B cell (primary cell): ENCODE results near the gene DCPS. TPM values are rescaled to one million over a fixed set of nuclear protein-coding genes. Genes with fewer than 3 reads are reported as not detected.

ENCODE experiments used
- ATAC-seq: fragments of 200-7000 bp; cut with Tn5 transposase; one replicate; pipeline ENCODE4 v1.10.0; 2021; ENCODE audit warnings: low read depth, mild to moderate bottlenecking, moderate number of reproducible peaks, moderate library complexity
- CTCF ChIA-PET: fragments of 350-600 bp; sonication (Branson Sonifier 250); formaldehyde crosslinking; loops from one replicate; lab custom pipeline; 2021; ENCODE audit warnings: antibody characterized with exemption, inconsistent platforms; lab: Charles Lee
- POLR2A ChIA-PET: fragments of 350-600 bp; sonication (Branson Sonifier 250); formaldehyde crosslinking; loops from one replicate; lab custom pipeline; 2021; ENCODE audit warnings: antibody characterized with exemption; lab: Charles Lee
- DNase-seq: peaks from one replicate; pipeline ENCODE4 v3.0.0; 2013
- H2AFZ ChIP-seq: 2 replicates; pipeline ENCODE4 v1.6.1; 2012; ENCODE audit warnings: mild to moderate bottlenecking, low read depth, low read length; ENCODE audit not compliant: insufficient read depth, poor library complexity, severe bottlenecking
- H3K27ac ChIP-seq, 2 donors: 1 replicate in 1 of 2; 2 replicates in 1 of 2; pipeline ENCODE4 v1.5.1; 2012 to 2013; ENCODE audit warnings: low read length in 2 of 2, mild to moderate bottlenecking in 2 of 2, moderate library complexity in 1 of 2
- H3K27me3 ChIP-seq, 4 experiments: fragments of 200-600 bp in 1 of 4; sonication (generic) in 1 of 4; replicated peaks in 1 of 4; 1 replicate in 2 of 4; 2 replicates in 2 of 4; pipeline versions ENCODE4 v1.6.1 to v1.7.0; 2013 to 2016; ENCODE audit warnings: low read length in 3 of 4, mild to moderate bottlenecking in 2 of 4, mixed read lengths in 1 of 4, moderate library complexity in 1 of 4; ENCODE audit not compliant: insufficient read depth in 4 of 4, control insufficient read depth in 3 of 4; ENCODE audit errors: control extremely low read depth in 1 of 4
- H3K36me3 ChIP-seq, 2 experiments: replicated peaks in 1 of 2; 1 replicate in 1 of 2; 2 replicates in 1 of 2; pipeline versions ENCODE4 v1.6.1 to v1.7.1; 2013; ENCODE audit warnings: low read length in 1 of 2; ENCODE audit not compliant: insufficient read depth in 2 of 2, control insufficient read depth in 1 of 2; ENCODE audit errors: control extremely low read depth in 1 of 2, extremely low read depth in 1 of 2
- H3K4me1 ChIP-seq, 2 donors: fragments of 200-600 bp in 1 of 2; sonication (generic) in 1 of 2; 1 replicate in 1 of 2; 2 replicates in 1 of 2; pipeline versions ENCODE4 v1.5.1 to v1.6.1; 2013 to 2017; ENCODE audit warnings: low read length in 2 of 2; ENCODE audit not compliant: control insufficient read depth in 2 of 2, insufficient read depth in 2 of 2
- H3K4me2 ChIP-seq: replicated peaks from 2 replicates; pipeline ENCODE3; 2012; ENCODE audit warnings: mild to moderate bottlenecking, low read depth, low read length; ENCODE audit not compliant: poor library complexity, severe bottlenecking
- H3K4me3 ChIP-seq, 5 experiments: fragments of 200-600 bp in 1 of 5; sonication (generic) in 1 of 5; 1 replicate in 3 of 5; 2 replicates in 2 of 5; pipeline versions ENCODE4 v1.5.1 to v1.7.0; 2011 to 2016; ENCODE audit warnings: low read length in 4 of 5, mild to moderate bottlenecking in 4 of 5, low read depth in 2 of 5, control low read depth in 1 of 5, moderate library complexity in 1 of 5; ENCODE audit not compliant: insufficient read depth in 1 of 5; ENCODE audit errors: control extremely low read depth in 1 of 5, extremely low read depth in 1 of 5
- H3K79me2 ChIP-seq: fragments of 200-600 bp; sonication (generic); one replicate; pipeline ENCODE4 v1.6.0; 2016; ENCODE audit warnings: low read length; ENCODE audit not compliant: control insufficient read depth, insufficient read depth
- H3K9ac ChIP-seq: fragments of 200-600 bp; sonication (generic); 2 replicates; pipeline ENCODE4 v1.6.1; 2017; ENCODE audit warnings: mild to moderate bottlenecking, low read length, moderate library complexity
- H3K9me3 ChIP-seq, 3 donors: one replicate each; pipeline versions ENCODE4 v1.6.1 to v1.7.1; 2013; ENCODE audit warnings: low read length in 2 of 3; ENCODE audit not compliant: control insufficient read depth in 2 of 3, insufficient read depth in 1 of 3; ENCODE audit errors: control extremely low read depth in 1 of 3
- H4K20me1 ChIP-seq: 2 replicates; pipeline ENCODE4 v1.6.0; 2012; ENCODE audit warnings: mild to moderate bottlenecking, low read length; ENCODE audit not compliant: insufficient read depth, control insufficient read depth, poor library complexity, severe bottlenecking
- H3K27ac Mint-ChIP-seq: one replicate; pipeline ENCODE4 v1.8.0; 2021; ENCODE audit warnings: mixed read lengths
- H3K27me3 Mint-ChIP-seq: one replicate; pipeline ENCODE4 v1.8.0; 2021; ENCODE audit warnings: mixed read lengths
- H3K4me1 Mint-ChIP-seq: one replicate; pipeline ENCODE4 v1.8.0; 2021; ENCODE audit warnings: mixed read lengths
- H3K4me3 Mint-ChIP-seq: one replicate; pipeline ENCODE4 v1.8.0; 2021; ENCODE audit warnings: mixed read lengths
- H3K9me3 Mint-ChIP-seq: one replicate; pipeline ENCODE4 v1.8.0; 2022; ENCODE audit warnings: mixed read lengths; ENCODE audit not compliant: insufficient read depth
- EZH2 ChIP-seq: IDR thresholded peaks from 2 replicates; pipeline ENCODE4 v1.6.1; 2012; ENCODE audit warnings: borderline replicate concordance, low read depth, mild to moderate bottlenecking, moderate library complexity, low read length; ENCODE audit not compliant: insufficient read depth, poor library complexity, severe bottlenecking
- WGBS: methylation state at CpG from one replicate; pipeline ENCODE4 v1.1.5; 2013; ENCODE audit warnings: missing lambda C conversion rate; ENCODE audit not compliant: insufficient coverage; 5-methylcytosine and 5-hydroxymethylcytosine counted together
- intact Hi-C: fragments of 100-400 bp; cut with micrococcal nuclease; formaldehyde crosslinking; loops from one replicate; pipeline ENCODE4 v1.10.0; 2022
- polyA plus RNA-seq: library from polyadenylated mRNA; depleted of rRNA; stranded (reverse); fragments of >200 nt; gene quantifications from 2 replicates; pipeline ENCODE4 v1.2.3, GENCODE V29; 2012
- total RNA-seq, 2 donors: library from RNA; stranded (reverse); fragments of 120-200 nt in 1 of 2; gene quantifications; 1 replicate in 1 of 2; 2 replicates in 1 of 2; pipeline versions ENCODE4 v1.2.3 to v1.2.4, GENCODE V29; 2013 to 2022
- TF ChIP-seq, protein P1 (sequence below): fragments of 200-600 bp; IDR thresholded peaks from one replicate; pipeline ENCODE4 v1.8.0; 2022; ENCODE audit warnings: antibody characterized with exemption, mild to moderate bottlenecking

DCPS gene
- total and polyA plus RNA-seq, 2 donors (not counting 1 experiment from before 2014, with no cell fraction given): 21.7 to 37.1 TPM

DNA sequence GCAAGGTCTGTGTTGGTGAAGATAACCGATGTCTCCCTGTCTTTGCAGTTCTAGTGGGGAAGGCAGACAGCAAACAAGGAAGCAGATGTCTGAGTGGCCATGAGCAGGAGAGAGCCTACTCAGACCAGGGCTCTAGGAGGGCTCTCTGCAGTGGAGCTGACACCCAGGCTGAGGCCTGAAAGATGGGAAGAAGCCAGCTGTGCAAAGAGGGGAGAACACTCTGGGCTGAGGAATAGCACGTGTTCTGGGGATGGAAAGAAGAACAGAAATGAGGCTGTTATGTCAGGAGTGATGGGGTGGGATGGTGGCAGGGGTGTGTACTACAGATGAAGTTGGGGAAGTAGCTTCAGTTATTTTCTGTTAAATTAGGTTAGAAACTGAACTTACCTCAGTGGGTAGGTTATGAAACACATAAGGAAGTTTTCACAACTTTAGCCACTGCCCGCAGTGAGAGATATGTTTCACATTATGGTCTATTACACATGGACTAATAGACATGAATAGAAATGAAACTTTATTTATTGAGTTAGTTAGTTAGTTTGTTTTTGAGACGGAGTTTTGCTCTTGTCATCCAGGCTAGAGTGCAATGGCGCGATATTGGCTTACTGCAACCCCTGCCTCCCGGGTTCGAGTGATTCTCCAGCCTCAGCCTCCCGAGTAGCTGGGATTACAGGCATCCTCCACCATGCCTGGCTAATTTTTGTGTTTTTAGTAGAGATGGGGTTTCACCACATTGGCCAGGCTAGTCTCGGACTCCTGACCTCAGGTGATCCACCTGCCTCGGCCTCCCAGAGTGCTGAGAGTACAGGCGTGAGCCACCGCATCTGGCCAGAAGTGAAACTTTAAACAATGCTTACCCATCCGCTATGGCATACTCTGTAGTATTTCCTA, 7.8 kb downstream of the DCPS start:
- Histone ChIP-seq H3K27me3 (no peaks in the 10 kb centered on the region), H3K27ac (no peak overlapping the region), H3K9me3 (no peaks in the 10 kb centered on the region), H3K4me2 (no peak overlapping the region), H3K4me1 (peaks cover 0 to 11% of the 10 kb centered on the region in 2 donors), H2AFZ (no peak overlapping the region), H3K4me3 (no peak overlapping the region), H3K9ac (no peak overlapping the region), H3K36me3 (peaks cover 2 to 49% of the 10 kb centered on the region in 2 experiments), H3K79me2 (peaks cover 37% of the 10 kb centered on the region), H4K20me1 (peaks cover 13% of the 10 kb centered on the region)
- peaks cover 25% of the 10 kb centered on the region for H3K4me1 Mint-ChIP-seq
- H3K9me3 Mint-ChIP-seq: no peaks in the 10 kb centered on the region
- TF ChIP-seq, protein P1, sequence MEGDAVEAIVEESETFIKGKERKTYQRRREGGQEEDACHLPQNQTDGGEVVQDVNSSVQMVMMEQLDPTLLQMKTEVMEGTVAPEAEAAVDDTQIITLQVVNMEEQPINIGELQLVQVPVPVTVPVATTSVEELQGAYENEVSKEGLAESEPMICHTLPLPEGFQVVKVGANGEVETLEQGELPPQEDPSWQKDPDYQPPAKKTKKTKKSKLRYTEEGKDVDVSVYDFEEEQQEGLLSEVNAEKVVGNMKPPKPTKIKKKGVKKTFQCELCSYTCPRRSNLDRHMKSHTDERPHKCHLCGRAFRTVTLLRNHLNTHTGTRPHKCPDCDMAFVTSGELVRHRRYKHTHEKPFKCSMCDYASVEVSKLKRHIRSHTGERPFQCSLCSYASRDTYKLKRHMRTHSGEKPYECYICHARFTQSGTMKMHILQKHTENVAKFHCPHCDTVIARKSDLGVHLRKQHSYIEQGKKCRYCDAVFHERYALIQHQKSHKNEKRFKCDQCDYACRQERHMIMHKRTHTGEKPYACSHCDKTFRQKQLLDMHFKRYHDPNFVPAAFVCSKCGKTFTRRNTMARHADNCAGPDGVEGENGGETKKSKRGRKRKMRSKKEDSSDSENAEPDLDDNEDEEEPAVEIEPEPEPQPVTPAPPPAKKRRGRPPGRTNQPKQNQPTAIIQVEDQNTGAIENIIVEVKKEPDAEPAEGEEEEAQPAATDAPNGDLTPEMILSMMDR: no peak
- TF ChIP-seq EZH2: no peak
- no peak for DNase-seq
- WGBS: 87% methylated on average over 11 of the region's 14 CpGs
- no peak for ATAC-seq
- CTCF ChIA-PET: interaction anchor here (1.0 to 4.8 kb wide), 9 partner anchors 7 to 1034 kb away, joined by 3 to 55 read pairs (median 5); partner anchors contain the start of gene ST3GAL4
- POLR2A ChIA-PET: no interaction called here
- no peak overlapping the region for H3K27ac Mint-ChIP-seq
- intact Hi-C loops: no loop called here
- no peak overlapping the region for H3K4me3 Mint-ChIP-seq
- no peaks in the 10 kb centered on the region for H3K27me3 Mint-ChIP-seq

DNA sequence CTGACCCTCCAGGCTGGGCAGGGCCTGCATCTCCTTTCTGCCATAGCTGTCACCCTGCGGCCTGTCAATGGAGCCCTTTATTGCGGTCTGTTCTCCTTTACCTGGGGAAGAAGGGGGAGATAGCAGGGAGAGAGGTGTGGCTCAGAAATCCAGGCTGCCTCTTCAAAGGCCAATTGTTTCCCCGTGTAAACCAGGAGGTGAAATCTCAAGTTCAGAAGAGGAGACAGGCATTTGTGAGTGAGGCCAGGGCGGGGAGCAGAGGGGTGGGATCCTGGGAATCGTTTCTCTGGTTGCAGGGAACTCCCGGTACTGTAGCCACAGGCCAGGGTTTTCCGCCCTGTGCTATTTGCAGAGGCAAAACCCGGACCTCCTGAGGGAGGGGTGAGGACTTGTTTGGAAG, 9.1 kb downstream of the DCPS start:
- H2AFZ ChIP-seq: no peak overlapping the region
- no peaks in the 10 kb centered on the region for H3K9me3 ChIP-seq
- Mint-ChIP-seq H3K27me3 (no peaks in the 10 kb centered on the region), H3K4me3 (no peak overlapping the region), H3K9me3 (no peaks in the 10 kb centered on the region), H3K27ac (no peak overlapping the region), H3K4me1 (peaks cover 28% of the 10 kb centered on the region)
- peaks cover 22% of the 10 kb centered on the region for H4K20me1 ChIP-seq
- ATAC-seq (no peak), DNase-seq (no peak)
- H3K27ac ChIP-seq: no peak overlapping the region
- H3K9ac ChIP-seq: no peak overlapping the region
- H3K36me3 ChIP-seq: peaks cover 2 to 51% of the 10 kb centered on the region in 2 experiments
- CTCF ChIA-PET: interaction anchor here (0.6 to 4.8 kb wide), 3 partner anchors 13 to 167 kb away, joined by 3 to 55 read pairs (median 24); no protein-coding TSS in a partner anchor
- H3K4me3 ChIP-seq: no peak overlapping the region
- 99% methylated on average over 7 of the region's 8 CpGs for WGBS
- no peak overlapping the region for H3K4me2 ChIP-seq
- TF ChIP-seq EZH2: no peak
- TF ChIP-seq, protein P1: no peak
- H3K27me3 ChIP-seq: no peaks in the 10 kb centered on the region
- peaks cover 5 to 10% of the 10 kb centered on the region in 2 donors for H3K4me1 ChIP-seq
- POLR2A ChIA-PET: no interaction called here
- intact Hi-C loops: no loop called here
- peaks cover 43% of the 10 kb centered on the region for H3K79me2 ChIP-seq
